MM.1S (cell line): ENCODE data around the gene ETNK2.

Experiments used
- DNase-seq: peaks from one replicate; pipeline ENCODE4 v3.0.0-alpha.2; 2015
- H2AFZ ChIP-seq: fragments of 300-600 bp; sonication (generic); 2 replicates; pipeline ENCODE4 v1.6.0; 2016; ENCODE audit warnings: antibody characterized with exemption, low read length
- H3F3A ChIP-seq: fragments of 300-600 bp; sonication (generic); 2 replicates; pipeline ENCODE4 v1.6.1; 2016; ENCODE audit warnings: mild to moderate bottlenecking, antibody characterized with exemption, low read length, moderate library complexity, mixed read lengths; ENCODE audit not compliant: insufficient read depth
- H3K27ac ChIP-seq: fragments of 300-600 bp; sonication (generic); 2 replicates; pipeline ENCODE4 v1.5.1; 2016; ENCODE audit warnings: mild to moderate bottlenecking, low read length
- H3K27me3 ChIP-seq: fragments of 300-600 bp; sonication (generic); replicated peaks from 2 replicates; pipeline ENCODE4 v1.6.0; 2016; ENCODE audit warnings: low read length; ENCODE audit not compliant: insufficient read depth
- H3K36me3 ChIP-seq: fragments of 300-600 bp; sonication (generic); replicated peaks from 2 replicates; pipeline ENCODE4 v1.6.1; 2016; ENCODE audit warnings: mild to moderate bottlenecking, low read length, mixed read lengths; ENCODE audit not compliant: insufficient read depth
- H3K4me1 ChIP-seq: fragments of 300-600 bp; sonication (generic); 2 replicates; pipeline ENCODE4 v1.6.1; 2016; ENCODE audit warnings: low read length, mixed read lengths
- H3K4me2 ChIP-seq: fragments of 300-600 bp; sonication (generic); 2 replicates; pipeline ENCODE4 v1.6.0; 2016; ENCODE audit warnings: low read depth, low read length
- H3K4me3 ChIP-seq: fragments of 300-600 bp; sonication (generic); 2 replicates; pipeline ENCODE4 v1.5.1; 2016; ENCODE audit warnings: low read length, mixed read lengths
- H3K79me2 ChIP-seq: fragments of 300-600 bp; sonication (generic); 2 replicates; pipeline ENCODE4 v1.6.1; 2016; ENCODE audit warnings: mixed run types, low read length, mixed read lengths
- H3K9ac ChIP-seq: fragments of 300-600 bp; sonication (generic); 2 replicates; pipeline ENCODE4 v1.6.1; 2016; ENCODE audit warnings: low read length, mixed read lengths
- H3K9me2 ChIP-seq: fragments of 300-600 bp; sonication (generic); replicated peaks from 2 replicates; pipeline ENCODE4 v1.6.1; 2016; ENCODE audit warnings: mild to moderate bottlenecking, low read length, mixed read lengths; ENCODE audit not compliant: insufficient read depth
- H3K9me3 ChIP-seq: fragments of 300-600 bp; sonication (generic); replicated peaks from 2 replicates; pipeline ENCODE4 v1.6.1; 2016; ENCODE audit warnings: mild to moderate bottlenecking, low read length, mixed read lengths; ENCODE audit not compliant: insufficient read depth
- H4K20me1 ChIP-seq: fragments of 300-600 bp; sonication (generic); 2 replicates; pipeline ENCODE4 v1.6.1; 2016; ENCODE audit warnings: mild to moderate bottlenecking, low read length, moderate library complexity, mixed read lengths; ENCODE audit not compliant: insufficient read depth
- EZH2 ChIP-seq: fragments of 300-600 bp; sonication (generic); optimal IDR thresholded peaks from 2 replicates; pipeline ENCODE3; 2017; ENCODE audit warnings: low read depth, mild to moderate bottlenecking, antibody characterized with exemption, low read length, mixed read lengths
- EZH2phosphoT487 ChIP-seq: fragments of 300-600 bp; sonication (generic); IDR thresholded peaks from 2 replicates; pipeline ENCODE4 v1.6.1; 2018; ENCODE audit warnings: antibody characterized with exemption, low read length
- TF ChIP-seq, protein P1 (sequence below): fragments of 300-600 bp; sonication (generic); IDR thresholded peaks from 2 replicates; pipeline ENCODE4 v1.5.1; 2016; ENCODE audit warnings: antibody characterized with exemption, low read length, mixed read lengths

The ETNK2 gene

DNA sequence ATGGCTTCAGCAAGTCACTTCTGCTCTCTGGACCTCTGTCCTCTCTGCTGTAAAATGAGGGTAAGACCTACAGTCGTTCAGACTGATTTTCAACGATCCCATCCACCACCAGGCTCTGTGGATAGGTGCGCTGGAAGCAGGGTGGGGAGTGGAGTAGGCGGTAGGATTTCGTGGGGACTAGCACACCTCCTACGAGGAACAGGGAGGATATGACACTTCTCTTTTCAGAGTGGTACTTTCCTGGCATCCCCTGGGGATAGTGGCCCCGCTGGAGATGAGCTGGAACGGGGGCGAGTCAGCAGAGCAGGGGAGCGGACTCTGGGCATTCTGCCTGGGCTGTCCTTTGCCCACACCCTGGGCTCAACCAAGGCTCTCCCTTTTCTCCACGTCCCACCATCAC is 17.7 kb downstream of the ETNK2 start:
- H4K20me1 ChIP-seq, result no peaks in the 10 kb centered on the region
- no peaks in the 10 kb centered on the region; the same call in 1 of the 2 replicates for H3K27me3 ChIP-seq
- no peaks in the 10 kb centered on the region for H3F3A ChIP-seq
- DNase-seq, result no peak
- no peaks in the 10 kb centered on the region for H3K79me2 ChIP-seq
- TF ChIP-seq, protein P1, sequence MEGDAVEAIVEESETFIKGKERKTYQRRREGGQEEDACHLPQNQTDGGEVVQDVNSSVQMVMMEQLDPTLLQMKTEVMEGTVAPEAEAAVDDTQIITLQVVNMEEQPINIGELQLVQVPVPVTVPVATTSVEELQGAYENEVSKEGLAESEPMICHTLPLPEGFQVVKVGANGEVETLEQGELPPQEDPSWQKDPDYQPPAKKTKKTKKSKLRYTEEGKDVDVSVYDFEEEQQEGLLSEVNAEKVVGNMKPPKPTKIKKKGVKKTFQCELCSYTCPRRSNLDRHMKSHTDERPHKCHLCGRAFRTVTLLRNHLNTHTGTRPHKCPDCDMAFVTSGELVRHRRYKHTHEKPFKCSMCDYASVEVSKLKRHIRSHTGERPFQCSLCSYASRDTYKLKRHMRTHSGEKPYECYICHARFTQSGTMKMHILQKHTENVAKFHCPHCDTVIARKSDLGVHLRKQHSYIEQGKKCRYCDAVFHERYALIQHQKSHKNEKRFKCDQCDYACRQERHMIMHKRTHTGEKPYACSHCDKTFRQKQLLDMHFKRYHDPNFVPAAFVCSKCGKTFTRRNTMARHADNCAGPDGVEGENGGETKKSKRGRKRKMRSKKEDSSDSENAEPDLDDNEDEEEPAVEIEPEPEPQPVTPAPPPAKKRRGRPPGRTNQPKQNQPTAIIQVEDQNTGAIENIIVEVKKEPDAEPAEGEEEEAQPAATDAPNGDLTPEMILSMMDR, result no peak
- TF ChIP-seq EZH2phosphoT487 (no peak), EZH2 (no peak)
- no peak overlapping the region for H3K9ac ChIP-seq
- H3K4me3 ChIP-seq, result no peak overlapping the region
- H3K4me1 ChIP-seq, result no peaks in the 10 kb centered on the region
- no peaks in the 10 kb centered on the region for H3K9me3 ChIP-seq
- H2AFZ ChIP-seq, result no peak overlapping the region
- no peaks in the 10 kb centered on the region for H3K9me2 ChIP-seq
- H3K27ac ChIP-seq, result no peak overlapping the region
- no peaks in the 10 kb centered on the region for H3K36me3 ChIP-seq
- no peak overlapping the region for H3K4me2 ChIP-seq

DNA sequence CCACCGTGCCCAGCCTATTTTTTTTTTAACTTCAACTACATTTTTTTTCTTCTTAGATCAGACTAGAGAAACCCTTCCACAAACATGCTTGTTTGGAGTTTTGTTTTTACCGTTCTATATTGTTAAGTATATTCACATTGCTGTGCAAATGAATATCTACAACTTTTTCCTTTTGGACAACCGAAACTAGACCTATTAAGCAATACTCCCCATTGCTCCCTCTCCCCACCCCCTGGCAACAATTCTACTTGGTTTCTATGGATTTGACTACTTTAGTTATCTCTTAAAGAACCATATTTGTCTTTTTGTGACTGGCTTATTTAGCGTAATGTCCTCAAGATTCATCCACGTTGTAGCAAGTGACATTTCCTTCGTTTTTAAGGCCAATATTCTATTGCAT is 19.1 kb downstream of the ETNK2 start:
- Histone ChIP-seq H3K4me2 (no peak overlapping the region), H3K27ac (no peak overlapping the region), H3K9ac (no peak overlapping the region), H3K36me3 (no peaks in the 10 kb centered on the region), H3K4me3 (no peak overlapping the region), H3K9me3 (no peaks in the 10 kb centered on the region), H3K79me2 (no peaks in the 10 kb centered on the region), H3K9me2 (no peaks in the 10 kb centered on the region), H2AFZ (no peak overlapping the region), H3K4me1 (no peaks in the 10 kb centered on the region), H3K27me3 (no peaks in the 10 kb centered on the region; the same call in 1 of the 2 replicates), H3F3A (no peaks in the 10 kb centered on the region), H4K20me1 (no peaks in the 10 kb centered on the region)
- no peak for DNase-seq
- TF ChIP-seq EZH2, result no peak

DNA sequence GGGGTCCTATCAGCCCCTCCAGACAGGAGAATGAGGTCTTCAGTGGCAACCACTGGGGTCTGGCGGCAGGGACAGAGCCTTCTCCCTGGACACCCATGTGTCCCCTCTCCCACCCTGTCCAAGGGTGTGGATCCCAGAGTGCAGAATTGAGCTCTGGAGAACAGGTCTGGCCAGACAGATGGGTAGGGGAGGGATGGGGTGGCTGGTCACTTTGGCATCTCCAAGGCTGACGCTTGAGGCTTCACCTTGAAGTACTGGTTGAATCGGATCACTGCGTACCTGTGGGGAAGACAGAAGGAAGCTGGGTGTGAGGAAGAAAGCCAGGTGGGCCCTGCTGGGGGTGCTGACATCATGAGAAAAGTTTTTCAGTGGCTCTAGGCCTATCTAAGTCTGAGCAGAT is 19.9 kb downstream of the ETNK2 start:
- Histone ChIP-seq H3F3A (no peaks in the 10 kb centered on the region), H3K9me2 (no peaks in the 10 kb centered on the region), H3K79me2 (no peaks in the 10 kb centered on the region), H3K9me3 (no peaks in the 10 kb centered on the region), H3K27ac (no peak overlapping the region), H3K27me3 (no peaks in the 10 kb centered on the region; the same call in 1 of the 2 replicates), H2AFZ (no peak overlapping the region), H3K36me3 (no peaks in the 10 kb centered on the region), H3K9ac (no peak overlapping the region), H3K4me2 (no peak overlapping the region), H3K4me1 (no peaks in the 10 kb centered on the region), H4K20me1 (no peaks in the 10 kb centered on the region), H3K4me3 (no peak overlapping the region)
- TF ChIP-seq EZH2phosphoT487, result no peak
- TF ChIP-seq, protein P1, result no peak
- TF ChIP-seq EZH2, result no peak
- no peak for DNase-seq

DNA sequence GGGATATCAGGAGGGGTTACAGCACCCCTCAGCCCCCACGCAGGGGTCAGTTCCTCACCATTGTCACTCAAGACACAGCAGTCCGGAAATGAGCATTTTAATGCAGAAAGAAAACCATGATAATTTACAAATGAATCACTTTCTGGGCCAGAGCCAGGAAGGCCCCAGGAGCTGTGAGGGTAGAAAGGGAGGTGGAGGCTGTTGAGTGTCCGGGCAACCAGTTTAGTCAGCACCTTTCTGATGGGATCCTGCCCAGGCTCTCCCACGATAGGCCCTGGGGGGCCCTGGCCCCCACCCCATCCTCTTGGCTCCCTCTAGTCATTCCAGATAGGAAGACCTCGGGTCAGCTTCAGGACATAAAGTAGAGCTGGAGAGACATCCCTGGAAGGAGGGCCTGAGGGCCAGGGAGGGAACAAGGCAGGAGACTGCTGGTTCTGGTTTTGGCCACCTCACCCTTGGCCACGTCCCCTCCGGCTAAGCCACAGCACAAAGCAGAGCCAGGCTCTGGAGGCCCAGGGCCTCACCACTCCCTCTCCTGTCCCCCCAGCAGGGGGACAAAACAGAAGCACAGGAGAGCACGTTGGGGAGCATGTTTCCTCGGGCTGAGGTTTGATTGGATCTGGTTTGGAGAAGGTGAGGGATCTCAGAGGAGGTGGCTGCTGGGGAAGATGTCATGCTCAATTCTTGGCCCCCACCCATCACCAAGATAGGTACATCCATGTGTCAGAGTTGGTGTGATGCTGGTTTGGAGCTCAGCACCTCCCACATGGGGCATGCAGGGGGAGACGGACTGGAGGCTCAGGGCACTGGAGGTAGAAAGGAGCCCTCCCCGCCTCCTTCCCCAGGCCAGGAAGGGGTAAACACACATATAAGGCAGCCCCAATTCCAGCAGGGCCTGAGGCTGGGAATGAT is 20.6 kb downstream of the ETNK2 start:
- H3K36me3 ChIP-seq, result no peaks in the 10 kb centered on the region
- H3K4me2 ChIP-seq, result no peak overlapping the region
- no peak overlapping the region for H3K27ac ChIP-seq
- no peak overlapping the region for H3K9ac ChIP-seq
- no peaks in the 10 kb centered on the region for H3K79me2 ChIP-seq
- H3K4me3 ChIP-seq, result no peak overlapping the region
- no peaks in the 10 kb centered on the region for H3K9me2 ChIP-seq
- H2AFZ ChIP-seq, result no peak overlapping the region
- DNase-seq, result no peak
- no peaks in the 10 kb centered on the region for H3K9me3 ChIP-seq
- H3K4me1 ChIP-seq, result no peaks in the 10 kb centered on the region
- no peaks in the 10 kb centered on the region for H4K20me1 ChIP-seq
- no peak for TF ChIP-seq EZH2
- TF ChIP-seq EZH2phosphoT487, result no peak
- TF ChIP-seq, protein P1, result no peak
- H3F3A ChIP-seq, result no peaks in the 10 kb centered on the region
- no peaks in the 10 kb centered on the region; the same call in 1 of the 2 replicates for H3K27me3 ChIP-seq
